Erythroblast (primary cell): ENCODE data around the gene SATB2.

Experiments used
- GATA1 ChIP-seq: IDR thresholded peaks from 2 replicates; pipeline ENCODE4 v1.6.1; 2011; ENCODE audit warnings: low read depth, mild to moderate bottlenecking, control low read depth, low read length, moderate library complexity
- POLR2A ChIP-seq: IDR thresholded peaks from 2 replicates; pipeline ENCODE4 v1.6.1; 2011; ENCODE audit warnings: mild to moderate bottlenecking, low read length

DNA sequence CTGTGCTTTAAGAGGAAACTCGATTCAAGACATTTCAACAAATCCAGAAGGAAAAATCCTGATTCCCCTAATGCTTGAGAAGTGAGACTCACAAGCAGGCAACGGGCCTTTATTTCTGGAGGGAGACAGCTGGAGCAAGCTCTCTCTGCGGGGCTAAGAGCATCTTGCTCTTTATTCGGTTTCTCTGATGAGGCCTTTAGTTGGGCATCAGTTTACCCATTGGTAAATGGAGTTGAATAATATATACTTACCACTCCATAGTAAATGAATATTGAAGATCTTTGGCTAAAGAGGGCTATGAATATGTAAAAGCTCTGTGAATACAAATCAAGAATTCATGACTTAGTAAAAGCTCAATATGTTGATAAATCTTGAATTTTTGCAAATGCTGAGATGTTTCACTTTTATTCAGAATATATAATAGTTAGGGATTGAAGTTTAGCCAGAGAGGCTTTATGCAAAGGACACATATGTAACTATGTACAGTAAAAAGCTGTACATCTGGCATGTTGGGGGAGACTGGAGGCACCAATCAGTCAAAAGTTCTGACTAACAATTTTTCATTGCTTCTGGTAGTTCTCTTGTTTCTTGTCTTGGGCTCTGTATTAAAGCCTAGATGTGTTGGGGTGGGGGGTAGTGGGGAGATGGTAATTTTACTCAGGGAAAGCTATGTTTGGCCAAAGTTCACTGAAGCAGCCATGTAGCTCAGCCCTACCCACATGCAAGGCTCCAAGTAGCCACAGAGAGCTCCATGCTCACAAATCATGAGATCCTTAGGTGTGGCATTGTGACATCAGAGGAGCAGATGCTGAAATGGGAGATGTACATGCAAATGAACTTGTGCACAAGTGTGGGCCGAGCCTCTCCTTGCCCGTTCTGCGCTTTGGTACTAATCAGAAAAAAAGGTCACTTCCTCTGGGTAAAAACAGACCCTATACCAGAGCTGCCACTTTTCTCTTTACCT is 200.2 kb downstream of the SATB2 start:
- TF ChIP-seq POLR2A (no peak), GATA1 (no peak)
